ENCODE data around the gene CAMSAP1.

GRCh38 chr9:135764731-135765130 lies 142.6 kb downstream of the CAMSAP1 start:
- TF ChIP-seq CTCF (IDR thresholded peaks at IDR 0.05), result no peak
- no peak for TF ChIP-seq POLR2A (IDR thresholded peaks at IDR 0.05)
